BLaER1 treated with 17β-estradiol and CSF1 and Interleukin-3, amounts not matched to agents 10 nM and 100 nM (cell line): ENCODE measurements around the gene FAHD2A.

Experiments used
- H3K27ac ChIP-seq, 11 experiments: shearing (Covaris generic); formaldehyde crosslinking; 2 replicates each; pipeline ENCODE4 v1.8.1; 2022
- H3K27me3 ChIP-seq, 11 experiments: shearing (Covaris generic); formaldehyde crosslinking; 2 replicates each; pipeline ENCODE4 v1.8.1; 2022
- H3K36me3 ChIP-seq, 11 experiments: shearing (Covaris generic); formaldehyde crosslinking; 2 replicates each; pipeline ENCODE4 v1.8.1; 2022
- H3K4me1 ChIP-seq, 10 experiments: shearing (Covaris generic); formaldehyde crosslinking; 2 replicates each; pipeline ENCODE4 v1.8.1; 2022
- H3K4me2 ChIP-seq, 11 experiments: shearing (Covaris generic); formaldehyde crosslinking; 2 replicates each; pipeline ENCODE4 v1.8.1; 2022
- H3K4me3 ChIP-seq, 10 experiments: shearing (Covaris generic); formaldehyde crosslinking; 2 replicates each; pipeline ENCODE4 v1.8.1; 2022
- H3K9ac ChIP-seq, 11 experiments: shearing (Covaris generic); formaldehyde crosslinking; 2 replicates each; pipeline ENCODE4 v1.8.1; 2022
- H3K9me3 ChIP-seq, 11 experiments: shearing (Covaris generic); formaldehyde crosslinking; replicated peaks in 1 of 11; 2 replicates each; pipeline ENCODE4 v1.8.1; 2022
- H4K20me1 ChIP-seq, 11 experiments: shearing (Covaris generic); formaldehyde crosslinking; 2 replicates each; pipeline ENCODE4 v1.8.1; 2022
- Cebpa-rat ChIP-seq, 11 experiments: shearing (Covaris generic); IDR thresholded peaks; 2 replicates each; pipeline ENCODE4 v1.8.1; 2022

The FAHD2A gene

GRCh38 chr2:95380731-95381130, 21.8 kb upstream of the FAHD2A start:
- Histone ChIP-seq H3K4me1 (peaks cover 0 to 21% (median 14%) of the 10 kb centered on the region in 10 experiments; a peak in 12 of 20 replicates), H3K27ac (no peak overlapping the region), H3K27me3 (no peaks in the 10 kb centered on the region), H3K9ac (no peak overlapping the region), H3K4me3 (no peak overlapping the region), H3K9me3 (no peaks in the 10 kb centered on the region), H3K36me3 (no peaks in the 10 kb centered on the region), H4K20me1 (no peaks in the 10 kb centered on the region; a peak in 1 of 22 replicates), H3K4me2 (no peak overlapping the region)
- no peak for TF ChIP-seq Cebpa-rat (IDR thresholded peaks at IDR 0.05)

DNA sequence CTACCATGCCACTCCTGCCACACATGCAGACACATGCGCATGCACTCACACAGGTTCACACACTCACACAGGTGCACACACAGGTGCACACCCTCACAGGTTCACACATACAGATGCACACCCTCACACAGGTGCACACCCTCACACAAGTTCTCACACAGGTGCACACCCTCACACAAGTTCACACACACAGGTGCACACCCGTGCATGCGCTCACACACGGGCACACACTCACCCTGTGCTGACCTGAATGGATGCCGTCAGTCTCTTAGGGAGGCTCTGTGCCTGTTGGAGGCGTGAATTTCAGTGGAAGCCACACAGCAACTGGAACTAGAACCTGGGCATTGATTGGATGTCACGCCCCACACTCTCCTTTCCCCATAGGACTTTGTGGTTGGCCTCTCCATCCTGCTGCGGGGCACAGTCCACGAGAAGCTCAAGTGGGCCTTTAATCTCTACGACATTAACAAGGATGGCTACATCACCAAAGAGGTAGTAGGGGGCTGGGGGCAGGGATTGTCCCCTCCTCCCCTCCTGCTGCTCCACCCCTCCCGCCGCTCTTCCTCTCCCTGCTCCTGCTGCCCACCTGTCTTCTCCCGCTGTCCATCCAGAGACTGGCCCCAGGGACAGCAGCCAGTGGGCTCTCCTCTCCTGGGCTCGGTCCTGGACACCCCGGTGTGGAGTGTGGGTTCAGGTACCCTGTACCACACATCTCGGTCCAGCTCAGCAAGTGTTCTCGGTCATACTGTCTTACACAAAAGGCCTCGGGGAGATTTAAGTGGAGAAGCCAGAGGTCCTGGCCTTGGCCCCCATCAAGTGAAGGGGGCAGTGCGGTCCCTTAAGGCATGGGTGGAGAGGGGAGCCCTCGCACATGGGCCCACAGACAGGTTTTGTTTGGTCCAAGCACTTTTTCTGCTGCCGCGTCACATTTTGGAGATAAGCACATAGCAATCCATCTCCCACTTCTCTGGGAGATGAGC, 21.0 kb upstream of the FAHD2A start:
- Histone ChIP-seq H3K27ac (no peak overlapping the region), H3K9me3 (no peaks in the 10 kb centered on the region), H3K36me3 (no peaks in the 10 kb centered on the region), H3K9ac (no peak overlapping the region), H3K4me2 (peak overlapping the region in 6 of 11 experiments; percentile 22 to 38 (median 30); a peak in 8 of 22 replicates), H3K4me1 (peaks cover 0 to 20% (median 14%) of the 10 kb centered on the region in 10 experiments; a peak in 12 of 20 replicates), H3K27me3 (no peaks in the 10 kb centered on the region), H4K20me1 (no peaks in the 10 kb centered on the region), H3K4me3 (no peak overlapping the region)
- no peak for TF ChIP-seq Cebpa-rat (IDR thresholded peaks at IDR 0.05)

- Histone ChIP-seq H3K9ac (no peak overlapping the region), H3K4me2 (no peak overlapping the region), H3K36me3 (no peaks in the 10 kb centered on the region), H3K4me3 (no peak overlapping the region), H3K9me3 (no peaks in the 10 kb centered on the region), H3K4me1 (peaks cover 0 to 20% (median 14%) of the 10 kb centered on the region in 10 experiments; a peak in 12 of 20 replicates), H3K27me3 (no peaks in the 10 kb centered on the region), H4K20me1 (no peaks in the 10 kb centered on the region), H3K27ac (no peak overlapping the region)
- TF ChIP-seq Cebpa-rat (IDR thresholded peaks at IDR 0.05): no peak
Measured at GRCh38 chr2:95382192-95382591, 20.3 kb upstream of the FAHD2A start.

- no peaks in the 10 kb centered on the region for H3K9me3 ChIP-seq
- peaks cover 0 to 20% (median 14%) of the 10 kb centered on the region in 10 experiments; a peak in 12 of 20 replicates for H3K4me1 ChIP-seq
- H3K9ac ChIP-seq: no peak overlapping the region
- H4K20me1 ChIP-seq: no peaks in the 10 kb centered on the region
- no peak overlapping the region for H3K4me2 ChIP-seq
- no peaks in the 10 kb centered on the region for H3K36me3 ChIP-seq
- H3K4me3 ChIP-seq: no peak overlapping the region
- H3K27me3 ChIP-seq: no peaks in the 10 kb centered on the region
- TF ChIP-seq Cebpa-rat (IDR thresholded peaks at IDR 0.05): no peak
- no peak overlapping the region for H3K27ac ChIP-seq
Measured at GRCh38 chr2:95382686-95383634, 19.5 kb upstream of the FAHD2A start.

DNA sequence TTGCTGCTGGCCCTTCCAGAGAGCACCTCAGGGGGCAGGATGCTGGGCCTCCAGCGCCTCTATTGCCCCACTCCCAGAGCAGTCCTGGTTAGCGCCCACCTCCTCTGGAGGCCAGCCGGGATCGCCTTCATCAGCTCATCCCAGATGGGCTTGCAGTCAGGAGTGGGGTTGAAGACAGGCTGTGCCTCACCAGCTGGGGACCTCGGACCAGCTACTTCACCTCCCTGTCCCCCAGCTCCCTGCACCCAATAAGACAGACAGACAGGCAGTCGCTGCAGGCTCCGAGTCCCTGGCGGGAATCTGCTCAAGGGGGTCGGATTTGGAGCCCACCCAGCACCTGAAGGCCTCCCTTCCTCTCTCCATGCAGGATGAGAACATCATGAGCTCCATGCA, 18.9 kb upstream of the FAHD2A start:
- Histone ChIP-seq H3K4me2 (no peak overlapping the region), H3K36me3 (no peaks in the 10 kb centered on the region), H3K4me1 (peaks cover 0 to 20% (median 14%) of the 10 kb centered on the region in 10 experiments; a peak in 12 of 20 replicates), H3K27ac (no peak overlapping the region), H3K9ac (no peak overlapping the region), H3K4me3 (no peak overlapping the region), H3K27me3 (no peaks in the 10 kb centered on the region), H4K20me1 (no peaks in the 10 kb centered on the region), H3K9me3 (no peaks in the 10 kb centered on the region)
- no peak for TF ChIP-seq Cebpa-rat (IDR thresholded peaks at IDR 0.05)

- Histone ChIP-seq H3K9me3 (no peaks in the 10 kb centered on the region), H3K27ac (no peak overlapping the region), H3K4me1 (peaks cover 0 to 10% (median 6%) of the 10 kb centered on the region in 10 experiments; a peak in 12 of 20 replicates), H4K20me1 (no peaks in the 10 kb centered on the region), H3K4me2 (no peak overlapping the region), H3K27me3 (no peaks in the 10 kb centered on the region), H3K36me3 (no peaks in the 10 kb centered on the region), H3K4me3 (no peak overlapping the region), H3K9ac (no peak overlapping the region)
- TF ChIP-seq Cebpa-rat (IDR thresholded peaks at IDR 0.05): no peak
Measured at GRCh38 chr2:95384854-95385569, 17.5 kb upstream of the FAHD2A start.

DNA sequence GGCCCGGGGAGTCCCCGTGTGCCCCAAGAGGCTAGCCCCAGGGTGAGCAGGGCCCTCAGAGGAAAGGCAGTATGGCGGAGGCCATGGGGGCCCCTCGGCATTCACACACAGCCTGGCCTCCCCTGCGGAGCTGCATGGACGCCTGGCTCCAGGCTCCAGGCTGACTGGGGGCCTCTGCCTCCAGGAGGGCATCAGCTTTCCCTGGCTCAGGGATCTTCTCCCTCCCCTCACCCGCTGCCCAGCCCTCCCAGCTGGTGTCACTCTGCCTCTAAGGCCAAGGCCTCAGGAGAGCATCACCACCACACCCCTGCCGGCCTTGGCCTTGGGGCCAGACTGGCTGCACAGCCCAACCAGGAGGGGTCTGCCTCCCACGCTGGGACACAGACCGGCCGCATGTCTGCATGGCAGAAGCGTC, 16.9 kb upstream of the FAHD2A start:
- Histone ChIP-seq H3K4me3 (no peak overlapping the region), H3K4me2 (no peak overlapping the region), H3K9ac (no peak overlapping the region), H4K20me1 (no peaks in the 10 kb centered on the region), H3K36me3 (no peaks in the 10 kb centered on the region), H3K9me3 (no peaks in the 10 kb centered on the region), H3K27me3 (no peaks in the 10 kb centered on the region), H3K4me1 (peaks cover 0 to 10% (median 6%) of the 10 kb centered on the region in 10 experiments; a peak in 12 of 20 replicates), H3K27ac (no peak overlapping the region)
- no peak for TF ChIP-seq Cebpa-rat (IDR thresholded peaks at IDR 0.05)

GRCh38 chr2:95386031-95386430, 16.5 kb upstream of the FAHD2A start:
- Histone ChIP-seq H3K9me3 (no peaks in the 10 kb centered on the region), H3K4me3 (no peak overlapping the region), H3K27ac (no peak overlapping the region), H4K20me1 (no peaks in the 10 kb centered on the region), H3K27me3 (no peaks in the 10 kb centered on the region), H3K36me3 (no peaks in the 10 kb centered on the region), H3K9ac (no peak overlapping the region), H3K4me2 (no peak overlapping the region), H3K4me1 (peaks cover 0 to 10% (median 6%) of the 10 kb centered on the region in 10 experiments; a peak in 12 of 20 replicates)
- TF ChIP-seq Cebpa-rat (IDR thresholded peaks at IDR 0.05): no peak
